HG02798 (cell line): ENCODE measurements around the gene COTL1.

Experiments
- ATAC-seq: cut with Tn5 transposase; IDR thresholded peaks from one replicate; pipeline ENCODE4 v1.9.1; 2021; ENCODE audit warnings: mild to moderate bottlenecking; ENCODE audit not compliant: unreplicated experiment, poor library complexity

COTL1 gene

DNA sequence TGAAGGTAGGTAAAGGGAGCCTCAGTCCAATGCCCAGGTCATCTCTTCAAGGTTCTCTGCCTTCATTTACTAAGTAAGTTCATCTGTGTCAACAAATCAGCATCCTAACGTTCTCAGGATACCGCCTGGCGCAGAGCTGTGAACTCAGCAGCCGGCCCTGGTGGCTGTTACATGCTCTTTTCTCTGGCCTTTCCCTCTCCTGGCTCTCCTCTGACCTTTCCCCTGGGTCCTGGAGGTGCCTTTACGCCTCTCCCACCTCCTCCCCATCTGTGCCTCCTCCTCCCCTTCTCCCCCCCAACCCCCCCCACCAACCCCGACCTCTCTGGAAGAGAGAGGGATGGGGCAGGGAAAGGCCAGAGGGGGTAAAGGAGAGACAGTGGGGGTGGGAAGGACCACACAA lies 19.5 kb downstream of the COTL1 start:
- no peak for ATAC-seq

DNA sequence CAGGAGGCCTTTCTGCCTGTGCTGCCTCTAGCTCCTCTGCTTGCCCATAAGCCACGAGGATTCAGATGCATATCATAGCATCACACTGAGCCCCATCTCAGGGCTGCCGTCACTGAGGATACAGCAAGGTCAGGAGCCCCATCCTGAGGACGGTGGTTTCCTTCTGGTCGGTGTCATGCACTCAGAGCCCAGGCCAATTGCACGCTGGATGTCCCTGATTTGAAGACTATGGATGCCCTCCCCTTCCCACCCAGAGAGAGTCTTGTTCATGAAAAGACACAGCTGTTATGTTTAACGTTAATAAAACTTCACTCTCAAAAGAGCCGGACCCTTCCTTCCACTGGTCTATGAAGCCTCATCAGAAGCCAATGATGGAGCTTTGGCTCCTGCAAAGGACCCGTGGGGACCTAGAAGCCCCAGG lies 19.9 kb downstream of the COTL1 start:
- no peak for ATAC-seq

DNA sequence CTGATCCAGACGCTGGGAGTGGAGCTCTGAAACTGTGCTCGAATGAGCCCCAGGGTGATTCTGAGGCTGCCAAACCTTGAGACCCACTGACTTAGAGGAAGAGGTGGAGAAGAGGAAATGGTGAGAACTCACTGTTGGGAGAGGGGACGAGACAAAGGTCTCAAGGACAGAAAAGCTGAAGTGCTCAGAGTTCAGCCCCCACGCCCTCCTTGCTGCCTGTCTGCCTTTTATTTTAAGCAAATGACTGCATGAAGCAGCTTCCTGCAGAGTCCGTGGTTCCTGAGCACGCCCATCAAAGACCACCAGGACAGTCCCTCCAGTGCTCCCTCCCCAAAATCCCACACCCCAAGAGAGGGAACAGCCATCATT lies 20.4 kb downstream of the COTL1 start:
- ATAC-seq, result no peak

DNA sequence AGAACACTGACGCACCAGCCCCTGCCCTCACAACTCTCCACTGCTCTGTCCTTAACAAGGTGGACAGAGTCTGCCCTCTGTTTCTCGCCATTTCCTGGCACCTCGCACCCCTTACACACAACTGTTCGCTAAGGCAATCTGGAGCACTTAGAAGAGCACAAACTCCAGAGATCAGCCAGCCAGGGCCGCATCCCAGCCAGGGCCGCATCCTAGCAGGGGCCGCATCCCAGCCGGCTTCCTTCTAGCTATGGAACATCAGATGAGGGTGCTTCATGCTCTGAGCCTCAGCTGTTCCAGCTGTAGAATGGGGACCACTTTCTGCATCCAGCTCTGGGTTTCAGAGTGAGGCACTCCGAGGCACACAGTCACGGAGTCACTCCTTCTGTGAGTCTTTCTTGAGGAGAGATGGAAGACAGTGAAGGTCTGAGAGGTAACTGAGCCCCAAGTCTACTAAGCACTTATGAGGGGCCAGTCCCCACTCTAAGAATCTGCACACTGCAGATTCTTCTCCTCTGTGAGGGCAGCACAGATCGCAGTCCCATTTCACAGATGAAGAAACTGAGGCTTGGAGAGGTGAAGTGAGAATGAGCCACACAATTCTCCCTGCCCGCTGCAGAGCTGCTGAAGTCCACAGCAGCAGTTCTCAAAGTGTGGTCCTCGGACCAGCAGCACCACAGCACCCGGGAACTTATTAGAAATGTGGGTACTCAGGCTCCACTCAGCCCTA lies 20.9 kb downstream of the COTL1 start:
- no peak for ATAC-seq

DNA sequence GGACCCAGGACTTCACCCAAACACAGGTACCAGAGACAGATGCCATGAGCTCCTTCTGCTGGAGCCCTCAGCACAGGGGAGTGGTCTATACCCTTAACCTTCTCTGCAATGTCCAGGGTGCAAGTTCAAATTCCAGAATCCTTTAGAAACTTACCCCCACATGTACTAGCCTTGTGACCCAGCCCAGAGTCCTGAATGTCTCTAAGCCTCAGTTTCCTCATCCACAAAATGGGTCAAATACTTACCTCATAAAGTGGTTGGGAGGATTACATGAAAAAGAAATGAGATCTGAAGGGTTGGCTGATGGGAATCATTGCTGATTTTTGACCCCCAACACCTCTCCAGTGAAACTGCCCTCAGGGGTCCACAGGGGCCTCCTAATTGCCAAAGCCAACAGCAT lies 21.7 kb downstream of the COTL1 start:
- ATAC-seq, result no peak

DNA sequence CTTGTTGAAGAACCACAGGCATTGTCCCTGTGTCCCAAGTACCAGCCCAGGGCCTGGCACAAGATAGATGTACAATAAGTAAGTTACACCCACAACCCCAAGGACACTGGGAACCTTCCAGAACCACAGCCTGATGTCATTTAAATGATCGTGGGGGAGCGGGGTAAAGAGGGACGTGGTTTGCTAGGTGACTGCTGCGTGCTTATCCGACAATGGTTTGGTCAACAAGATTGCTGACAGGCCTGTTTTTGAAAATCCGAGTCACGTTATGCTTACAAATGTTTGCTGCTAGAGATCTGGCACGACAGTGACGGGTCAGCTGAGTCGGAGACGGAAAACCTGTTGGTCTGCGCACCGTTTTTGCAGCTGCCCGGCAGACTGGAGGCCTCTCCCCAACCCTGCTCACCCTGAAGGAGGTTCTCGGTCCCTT lies 22.8 kb downstream of the COTL1 start:
- ATAC-seq, result no peak

DNA sequence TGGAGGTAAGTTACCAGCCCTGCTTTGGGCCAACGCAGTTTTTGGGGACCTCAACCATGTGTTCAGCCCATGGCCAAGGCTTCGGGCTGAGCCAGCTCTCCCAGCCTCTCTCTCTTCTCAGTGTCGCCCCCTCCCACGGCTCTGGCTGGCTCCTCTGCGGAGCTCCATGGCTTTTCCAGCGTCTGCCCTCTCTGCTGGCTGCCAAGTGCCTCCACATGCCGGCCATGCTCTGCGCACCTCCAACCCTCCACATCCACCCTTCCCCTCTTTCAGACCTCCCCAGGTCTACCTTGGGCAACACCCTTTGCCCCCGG lies 23.2 kb downstream of the COTL1 start:
- ATAC-seq, result no peak

DNA sequence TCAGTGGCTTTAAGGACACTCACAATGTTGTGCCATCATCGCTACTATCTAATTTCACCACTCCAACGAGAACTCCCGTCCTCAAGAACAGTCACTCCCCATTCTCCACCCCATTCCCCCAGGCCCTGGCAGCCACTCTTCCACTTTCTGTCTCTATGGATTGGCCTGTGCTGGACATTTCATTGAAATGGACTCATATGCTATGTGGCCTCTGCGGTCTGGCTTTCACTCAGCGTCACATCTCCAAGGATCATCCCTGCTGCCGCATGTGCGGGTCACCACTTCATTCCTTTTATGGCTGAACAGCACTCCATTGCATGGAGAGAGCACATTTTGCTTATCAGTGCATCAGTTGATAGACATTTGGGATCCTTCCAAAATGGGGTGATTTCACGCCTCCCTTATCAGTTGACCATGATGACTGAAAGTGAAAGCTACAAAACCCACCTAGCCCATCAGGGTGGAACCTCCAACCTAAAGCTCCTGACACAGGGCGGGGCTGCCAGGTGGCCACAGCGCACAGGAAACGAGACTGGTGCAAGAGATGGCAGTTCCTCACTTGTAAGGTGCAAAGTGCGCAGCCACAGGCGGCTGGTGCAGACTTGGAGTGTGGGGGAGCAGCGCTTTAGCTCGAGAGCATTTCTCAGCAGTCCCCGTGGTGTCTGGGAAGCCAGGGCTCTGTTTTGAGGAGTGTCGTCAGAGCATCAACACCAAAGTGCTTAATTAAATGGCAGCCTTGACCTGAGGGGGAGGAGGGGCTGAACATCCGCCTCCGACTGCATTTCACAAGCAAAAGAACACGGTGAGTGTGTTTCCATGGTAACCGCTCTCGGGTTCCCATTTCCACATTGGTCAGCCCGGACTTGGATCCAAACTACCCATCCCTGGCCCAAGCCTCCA lies 23.8 kb downstream of the COTL1 start:
- peak; percentile 87 for ATAC-seq

DNA sequence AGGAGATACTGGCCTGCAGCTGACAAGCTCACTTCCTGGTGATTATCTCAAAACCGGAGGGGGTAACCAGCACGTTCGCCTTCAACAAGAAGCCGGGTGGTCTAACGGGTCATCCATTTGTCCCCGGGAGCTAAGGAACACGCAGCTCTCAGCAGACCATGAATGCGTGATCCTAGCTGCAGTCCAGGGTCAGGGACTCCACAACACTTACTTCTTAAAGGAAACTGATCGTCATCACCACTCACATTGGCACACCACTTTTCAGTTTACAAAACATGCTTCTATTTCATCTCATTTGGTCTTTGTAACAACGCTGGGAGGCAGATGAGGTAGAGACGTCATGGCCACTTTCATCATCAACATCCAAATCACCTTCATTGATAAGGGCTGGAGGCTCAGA lies 25.2 kb downstream of the COTL1 start:
- ATAC-seq, result no peak

DNA sequence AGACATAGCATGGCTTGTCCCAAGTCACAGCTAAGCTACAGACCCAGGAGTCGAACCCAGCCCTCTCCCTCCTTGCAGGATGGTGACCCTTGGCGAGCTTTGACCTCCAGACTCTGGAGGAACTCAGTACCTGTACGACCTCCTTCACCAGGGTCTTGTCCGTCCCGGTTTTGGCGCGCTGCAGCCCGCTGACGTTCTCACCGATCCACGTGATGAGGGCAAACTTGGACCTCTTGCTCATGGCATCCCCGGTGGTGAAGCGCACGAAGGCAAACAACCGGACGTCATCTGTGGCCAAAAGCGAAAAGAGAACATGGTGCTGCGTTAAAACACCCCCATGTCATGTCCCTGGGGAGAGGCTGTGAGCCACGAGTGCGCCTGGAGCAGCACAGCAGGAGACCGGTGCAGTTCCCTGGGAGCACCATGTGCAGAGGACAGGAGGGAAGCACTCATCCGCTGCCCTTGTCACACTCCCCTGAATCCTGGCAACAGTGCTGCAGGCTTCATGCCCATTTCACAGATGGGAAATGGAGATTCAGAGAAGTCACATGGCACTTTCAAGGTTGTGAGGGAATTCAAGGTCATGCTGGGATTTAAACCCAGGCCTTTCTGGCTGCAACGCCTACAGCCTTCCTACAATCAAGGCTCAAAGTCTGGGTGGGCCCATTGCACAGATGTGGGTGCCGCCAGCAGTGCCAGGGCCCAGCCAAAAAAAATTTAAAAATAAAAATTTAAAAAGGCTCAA lies 27.7 kb downstream of the COTL1 start:
- ATAC-seq, result no peak

DNA sequence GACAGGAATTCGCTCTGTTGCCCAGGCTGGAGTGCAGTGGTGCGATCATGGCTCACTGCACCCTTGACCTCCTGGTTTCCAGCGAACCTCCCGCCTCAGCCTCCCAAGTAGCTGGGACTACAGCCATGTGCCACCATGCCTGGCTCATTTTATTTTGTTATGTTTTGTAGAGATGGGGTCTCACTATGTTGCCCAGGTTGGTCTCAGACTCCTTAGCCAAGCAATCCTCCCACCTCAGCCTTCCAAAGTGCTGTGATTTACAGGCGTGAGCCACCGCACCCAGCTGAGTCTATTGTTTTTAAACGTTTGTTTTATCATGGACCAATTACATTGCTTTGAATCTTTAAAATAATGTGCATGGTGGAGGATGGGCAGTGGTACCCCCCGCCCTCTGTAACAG lies 28.9 kb downstream of the COTL1 start:
- ATAC-seq, result no peak

DNA sequence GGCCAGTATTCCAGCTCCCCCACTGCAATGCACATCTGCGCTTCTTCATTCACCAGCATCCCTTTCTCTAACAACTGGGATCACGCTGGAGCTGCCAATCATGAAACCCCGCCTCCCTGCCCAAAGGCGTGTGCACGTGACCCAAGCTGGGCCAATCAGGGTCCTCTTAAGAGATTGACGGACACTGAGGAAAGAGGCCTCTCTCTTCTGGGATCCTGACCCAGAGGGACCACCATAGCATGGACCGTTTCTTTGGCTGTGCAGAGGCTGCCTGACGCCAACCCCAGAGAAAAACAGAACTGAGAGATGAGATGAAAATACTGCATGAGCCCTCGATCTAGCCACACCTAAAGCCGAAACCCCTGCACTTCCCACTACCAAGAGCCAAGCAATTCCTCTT lies 32.0 kb downstream of the COTL1 start:
- peak; percentile 84 for ATAC-seq

DNA sequence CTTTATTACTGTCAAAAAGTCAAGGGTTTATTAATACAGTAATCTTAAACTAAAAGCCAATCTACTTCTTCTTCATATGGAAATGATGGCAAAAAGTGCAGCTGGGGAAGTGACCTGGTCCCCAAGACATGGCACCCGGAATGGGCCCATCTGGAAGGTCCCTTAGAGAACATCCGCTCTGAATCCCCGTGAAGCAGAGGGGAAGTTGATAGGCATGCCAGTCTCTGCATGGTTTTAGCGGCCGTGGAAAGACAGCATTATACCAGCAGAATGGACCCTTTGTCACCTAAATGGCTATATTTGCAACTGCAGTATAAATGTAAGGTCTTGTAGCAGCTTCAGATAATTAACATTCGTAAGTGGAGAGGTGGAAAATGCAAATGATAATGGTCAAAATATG lies 32.4 kb downstream of the COTL1 start:
- ATAC-seq, result no peak

DNA sequence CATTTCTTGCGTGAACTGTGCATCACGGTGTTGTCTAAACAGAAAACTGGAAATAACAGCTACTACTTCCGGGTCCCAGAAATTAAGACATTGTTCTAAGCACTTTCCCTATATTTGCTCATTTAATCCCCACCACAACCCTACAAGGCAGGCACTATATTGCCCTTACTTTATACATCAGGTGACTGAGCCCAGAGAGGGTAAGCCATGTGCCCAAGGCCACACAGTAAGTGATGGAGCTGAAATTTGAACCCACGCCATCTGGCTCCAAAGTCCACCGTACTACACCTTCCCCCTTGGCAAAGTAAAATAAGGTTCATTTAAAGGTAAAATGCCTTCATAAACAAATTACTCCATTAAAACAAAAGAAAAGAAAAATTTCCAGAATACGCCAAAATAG lies 33.2 kb downstream of the COTL1 start:
- ATAC-seq, result no peak

DNA sequence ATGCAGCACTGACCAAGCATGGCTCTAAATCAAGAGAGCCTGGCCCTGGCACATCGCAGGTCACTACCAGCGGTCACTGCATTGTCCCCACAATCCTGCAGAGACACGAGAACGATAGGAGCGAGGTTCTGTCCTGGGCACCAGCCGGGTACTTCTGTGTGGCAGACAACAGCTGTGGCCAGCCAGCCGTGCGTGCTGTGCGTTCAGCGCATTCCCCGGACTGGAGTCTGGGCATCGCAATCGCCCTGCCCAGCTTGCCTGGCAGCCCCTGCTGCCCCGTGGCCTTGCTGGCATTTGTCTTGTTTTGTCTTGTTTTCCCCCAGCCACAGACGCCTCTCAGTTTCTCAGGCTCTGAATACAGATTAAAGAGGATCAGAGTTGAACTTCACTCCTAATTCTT lies 33.9 kb downstream of the COTL1 start:
- ATAC-seq, result no peak

DNA sequence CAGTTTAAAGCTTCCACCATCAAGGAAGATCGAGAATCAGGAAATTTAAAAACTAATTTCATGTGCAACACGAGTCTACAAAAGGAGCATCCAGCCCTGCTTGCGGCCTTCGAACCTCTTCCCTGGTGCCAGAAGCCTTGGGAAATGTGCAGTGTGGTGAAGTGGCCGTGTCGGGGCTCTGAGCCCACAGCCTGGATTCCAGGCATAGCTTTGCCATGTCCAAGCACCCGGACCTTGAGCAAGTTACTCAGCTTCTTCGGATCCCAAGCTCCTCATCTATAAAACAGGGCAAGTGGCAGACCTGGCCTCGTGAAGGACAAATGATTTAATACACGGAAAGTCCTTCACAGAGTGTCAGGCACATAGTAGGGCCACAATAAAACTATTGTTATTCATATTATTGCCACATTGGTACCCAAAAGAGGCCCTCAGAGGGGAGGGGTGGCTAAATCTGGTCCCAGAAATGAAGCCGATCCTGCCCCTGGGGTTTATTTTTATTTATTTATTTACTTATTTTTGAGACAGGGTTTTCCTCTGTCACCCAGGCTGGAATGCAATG lies 34.8 kb downstream of the COTL1 start:
- no peak for ATAC-seq

DNA sequence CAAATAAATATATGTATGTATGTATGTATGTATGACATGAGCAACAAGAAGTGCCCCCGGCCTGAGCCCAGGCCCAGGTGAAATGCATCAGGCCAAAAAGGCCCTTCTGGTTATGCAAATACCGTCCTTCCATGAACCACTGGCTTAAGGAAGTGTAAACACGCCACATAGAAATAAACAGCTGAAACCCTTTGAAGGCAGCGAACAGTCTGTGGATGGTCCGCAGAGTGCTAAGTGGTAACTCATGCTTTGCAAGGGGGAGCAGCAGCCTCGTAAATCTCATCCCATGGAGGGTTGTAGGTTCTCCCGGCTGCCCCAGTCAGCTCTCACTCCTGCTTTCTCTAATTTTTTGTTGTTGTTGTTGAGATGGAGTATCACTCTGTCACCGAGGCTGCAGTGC lies 36.7 kb downstream of the COTL1 start:
- no peak for ATAC-seq

DNA sequence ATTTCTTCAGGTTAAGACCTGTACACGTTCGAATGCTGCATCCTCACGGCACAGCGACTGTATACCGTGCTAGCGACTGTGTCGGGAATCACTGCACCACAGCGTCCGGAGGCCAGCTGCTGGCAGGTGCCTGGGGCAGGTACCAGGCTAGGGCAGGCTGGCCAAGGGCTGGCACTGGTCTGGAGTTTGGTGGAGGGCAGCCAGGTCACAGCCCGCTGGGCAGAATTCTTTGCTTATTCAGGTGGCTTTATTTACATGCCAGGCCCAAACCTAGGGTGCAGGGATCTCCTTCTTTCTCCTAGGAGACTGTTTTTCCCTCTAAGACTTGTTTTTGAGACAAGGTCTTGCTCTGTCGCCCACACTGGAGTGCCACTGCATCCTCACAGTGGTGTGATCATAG lies 37.9 kb downstream of the COTL1 start:
- no peak for ATAC-seq

DNA sequence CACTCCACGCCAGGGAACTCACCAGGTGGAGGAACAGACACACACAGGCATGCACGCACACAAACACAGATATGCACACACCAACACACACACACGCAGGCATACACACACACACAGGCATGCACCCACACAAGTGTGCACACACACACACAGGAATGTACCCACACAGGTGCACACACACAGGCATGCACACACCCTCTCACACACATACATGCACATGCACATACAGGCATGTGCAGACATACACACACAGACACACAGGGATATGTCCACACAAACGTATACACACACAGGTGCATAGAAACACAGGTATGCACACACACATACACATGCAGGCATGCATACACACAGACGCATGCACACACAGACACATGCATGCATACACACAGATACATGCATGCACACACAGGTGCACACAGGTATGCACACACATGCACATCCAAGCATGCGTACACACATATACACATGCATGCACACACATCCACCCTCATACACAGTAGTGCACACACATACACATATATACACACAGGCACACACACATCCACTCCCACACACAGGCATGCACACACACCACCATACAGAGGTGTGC lies 39.2 kb downstream of the COTL1 start:
- no peak for ATAC-seq

DNA sequence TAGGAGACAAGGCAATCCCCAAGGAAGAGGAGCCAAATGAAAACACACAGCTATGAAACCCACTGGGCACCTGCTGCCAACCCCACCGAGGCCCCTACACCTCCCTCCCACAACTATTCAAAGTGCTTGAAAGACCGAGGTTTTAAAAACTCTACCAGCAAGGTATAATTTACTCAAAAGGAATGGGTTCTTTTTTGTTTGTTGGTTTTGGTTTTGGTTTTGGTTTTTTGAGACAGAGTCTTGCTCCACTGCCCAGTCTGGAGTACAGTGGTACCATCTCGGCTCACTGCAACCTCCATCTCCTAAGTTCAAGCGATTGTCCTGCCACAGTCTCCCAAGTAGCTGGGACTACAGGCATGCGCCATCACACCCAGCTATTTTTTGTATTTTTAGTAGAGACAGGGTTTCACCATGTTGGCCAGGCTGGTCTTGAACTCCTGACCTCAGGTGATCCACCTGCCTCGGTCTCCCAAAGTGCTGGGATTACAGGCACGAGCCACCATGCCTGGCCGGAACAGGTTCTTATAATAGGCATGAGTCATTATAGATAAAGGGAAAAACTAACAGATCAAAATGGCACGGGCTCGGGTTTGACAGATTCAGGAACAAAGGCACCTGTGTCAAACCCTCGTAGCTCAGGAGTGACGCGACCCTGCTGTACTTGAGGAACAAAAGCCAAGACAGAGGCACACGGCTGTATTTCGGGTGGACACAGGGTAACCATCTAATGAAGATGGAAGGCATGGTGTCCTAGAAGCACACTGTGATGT lies 40.7 kb downstream of the COTL1 start:
- no peak for ATAC-seq
